Right lobe of liver (tissue), 4 donors: Measurements from ENCODE around the gene UBR7.
"Not testable (repeated sequence)": the region's sequence is repeated elsewhere in the genome, so short reads cannot be mapped to it uniquely, and the experiment has no call there.

Source experiments
- CTCF ChIP-seq, 4 donors: fragments of 200-600 bp in 3 of 4; fragments of 450-650 bp in 1 of 4; IDR thresholded peaks; one replicate each; pipeline versions ENCODE4 v1.5.1 to v1.8.0; 2016 to 2022; ENCODE audit warnings: antibody characterized with exemption in 4 of 4, mild to moderate bottlenecking in 2 of 4
- POLR2A ChIP-seq: fragments of 450-650 bp; IDR thresholded peaks from one replicate; pipeline ENCODE4 v1.6.1; 2017; ENCODE audit warnings: antibody characterized with exemption, mild to moderate bottlenecking
- donor health status: DM: no; HTN: no; CAD: no.
- donor health status: DM: no; HTN: no; CAD: no.
- donor health status: DM: no; HTN: yes; CAD: no.

GRCh38 chr14:93174731-93175130 is 32.3 kb upstream of the UBR7 start:
- not testable (repeated sequence) for TF ChIP-seq CTCF (IDR thresholded peaks at IDR 0.05); POLR2A
